Calu3 (cell line): ENCODE data around the gene THSD7B. TPM values are rescaled to one million over a fixed set of nuclear protein-coding genes. Genes with fewer than 3 reads are reported as not detected.

Source experiments
- BruUV-seq: library from RNA; stranded (reverse); fragments of 400-500 nt; replicated peaks from 2 replicates; lab custom pipeline; 2021; lab: Mats Ljungman, UMichigan
- CTCF ChIA-PET: fragments of 300-600 bp; sonication (Branson Sonifier 250); formaldehyde crosslinking; loops from one replicate; lab custom pipeline; 2022; ENCODE audit warnings: antibody characterized with exemption; lab: Charles Lee
- DNase-seq: peaks from one replicate; pipeline ENCODE4 v3.0.0; 2022
- H3K27ac Mint-ChIP-seq: one replicate; pipeline ENCODE4 v1.8.0; 2022; ENCODE audit warnings: mixed read lengths; ENCODE audit not compliant: unreplicated experiment
- H3K27me3 Mint-ChIP-seq: one replicate; pipeline ENCODE4 v1.8.0; 2022; ENCODE audit warnings: mixed read lengths; ENCODE audit not compliant: unreplicated experiment
- H3K36me3 Mint-ChIP-seq: one replicate; pipeline ENCODE4 v1.8.0; 2022; ENCODE audit warnings: mild to moderate bottlenecking, moderate library complexity, mixed read lengths; ENCODE audit not compliant: insufficient read depth, unreplicated experiment
- H3K4me1 Mint-ChIP-seq: one replicate; pipeline ENCODE4 v1.8.0; 2022; ENCODE audit warnings: mild to moderate bottlenecking, low read depth, mixed read lengths; ENCODE audit not compliant: unreplicated experiment
- H3K4me3 Mint-ChIP-seq: one replicate; pipeline ENCODE4 v1.8.0; 2022; ENCODE audit warnings: mild to moderate bottlenecking, low read depth, moderate library complexity, mixed read lengths; ENCODE audit not compliant: unreplicated experiment
- H3K9me3 Mint-ChIP-seq: one replicate; pipeline ENCODE4 v1.8.0; 2022; ENCODE audit warnings: low read depth, mixed read lengths; ENCODE audit not compliant: unreplicated experiment
- intact Hi-C: fragments of 100-400 bp; cut with micrococcal nuclease; formaldehyde crosslinking; loops from one replicate; pipeline ENCODE4 v1.10.0; 2022; ENCODE audit not compliant: unreplicated experiment
- total RNA-seq: library from RNA; stranded (reverse); gene quantifications from 2 replicates; pipeline ENCODE4 v1.2.3, GENCODE V29; 2022
- TF ChIP-seq, protein P1 (sequence below): fragments of 200-600 bp; IDR thresholded peaks from one replicate; pipeline ENCODE4 v1.8.0; 2022; ENCODE audit warnings: antibody characterized with exemption; ENCODE audit not compliant: unreplicated experiment

Gene THSD7B
- total RNA-seq, 1 experiment from 2014 or later: not detected

GRCh38 chr2:136736236-136736635, 29.1 kb upstream of the THSD7B start:
- intact Hi-C loops: loop anchor here (10.0 kb wide), 1 partner anchor 311 kb away; no protein-coding TSS in a partner anchor
- CTCF ChIA-PET: no interaction called here
- DNase-seq: no peak
- no peaks in the 10 kb centered on the region for H3K4me1 Mint-ChIP-seq
- peaks cover 14% of the 10 kb centered on the region for H3K9me3 Mint-ChIP-seq
- TF ChIP-seq, protein P1, sequence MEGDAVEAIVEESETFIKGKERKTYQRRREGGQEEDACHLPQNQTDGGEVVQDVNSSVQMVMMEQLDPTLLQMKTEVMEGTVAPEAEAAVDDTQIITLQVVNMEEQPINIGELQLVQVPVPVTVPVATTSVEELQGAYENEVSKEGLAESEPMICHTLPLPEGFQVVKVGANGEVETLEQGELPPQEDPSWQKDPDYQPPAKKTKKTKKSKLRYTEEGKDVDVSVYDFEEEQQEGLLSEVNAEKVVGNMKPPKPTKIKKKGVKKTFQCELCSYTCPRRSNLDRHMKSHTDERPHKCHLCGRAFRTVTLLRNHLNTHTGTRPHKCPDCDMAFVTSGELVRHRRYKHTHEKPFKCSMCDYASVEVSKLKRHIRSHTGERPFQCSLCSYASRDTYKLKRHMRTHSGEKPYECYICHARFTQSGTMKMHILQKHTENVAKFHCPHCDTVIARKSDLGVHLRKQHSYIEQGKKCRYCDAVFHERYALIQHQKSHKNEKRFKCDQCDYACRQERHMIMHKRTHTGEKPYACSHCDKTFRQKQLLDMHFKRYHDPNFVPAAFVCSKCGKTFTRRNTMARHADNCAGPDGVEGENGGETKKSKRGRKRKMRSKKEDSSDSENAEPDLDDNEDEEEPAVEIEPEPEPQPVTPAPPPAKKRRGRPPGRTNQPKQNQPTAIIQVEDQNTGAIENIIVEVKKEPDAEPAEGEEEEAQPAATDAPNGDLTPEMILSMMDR: no peak
- no peaks in the 10 kb centered on the region for H3K36me3 Mint-ChIP-seq
- H3K27me3 Mint-ChIP-seq: no peaks in the 10 kb centered on the region
- BruUV-seq: no TSS peak
- H3K27ac Mint-ChIP-seq: no peak overlapping the region
- H3K4me3 Mint-ChIP-seq: no peak overlapping the region

- CTCF ChIA-PET: no interaction called here
- H3K27me3 Mint-ChIP-seq: no peaks in the 10 kb centered on the region
- no peaks in the 10 kb centered on the region for H3K36me3 Mint-ChIP-seq
- no peak overlapping the region for H3K4me3 Mint-ChIP-seq
- H3K9me3 Mint-ChIP-seq: peaks cover 7% of the 10 kb centered on the region
- DNase-seq: no peak
- no peak overlapping the region for H3K27ac Mint-ChIP-seq
- intact Hi-C loops: loop anchor here (10.0 kb wide), 1 partner anchor 313 kb away; no protein-coding TSS in a partner anchor
- BruUV-seq: no TSS peak
- TF ChIP-seq, protein P1: no peak
- no peaks in the 10 kb centered on the region for H3K4me1 Mint-ChIP-seq
Measured at GRCh38 chr2:136738044-136738443, 27.3 kb upstream of the THSD7B start.

DNA sequence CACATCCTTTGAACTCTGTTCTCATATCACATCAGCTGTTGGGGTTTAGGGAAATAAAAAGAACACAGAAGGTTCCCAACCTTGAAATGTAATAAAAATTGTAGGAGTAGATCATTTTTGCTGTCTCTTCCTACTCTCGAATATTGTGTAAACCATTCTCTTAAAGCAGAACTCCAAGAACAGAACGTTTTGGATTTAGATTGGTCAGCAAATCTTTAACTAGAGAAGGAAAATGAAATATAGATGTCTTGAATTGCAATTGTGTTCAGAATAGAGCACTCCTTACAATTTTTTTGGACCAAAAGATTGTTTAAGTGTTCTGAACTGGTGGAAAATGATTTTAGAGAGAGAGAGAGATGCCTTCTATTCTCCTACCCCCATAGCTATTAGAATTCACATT, 23.9 kb upstream of the THSD7B start:
- CTCF ChIA-PET: no interaction called here
- Mint-ChIP-seq H3K4me3 (no peak overlapping the region), H3K36me3 (no peaks in the 10 kb centered on the region), H3K4me1 (no peaks in the 10 kb centered on the region), H3K27ac (no peak overlapping the region), H3K9me3 (peaks cover 2% of the 10 kb centered on the region), H3K27me3 (no peaks in the 10 kb centered on the region)
- no peak for DNase-seq
- TF ChIP-seq, protein P1: no peak
- intact Hi-C loops: no loop called here
- no TSS peak for BruUV-seq

DNA sequence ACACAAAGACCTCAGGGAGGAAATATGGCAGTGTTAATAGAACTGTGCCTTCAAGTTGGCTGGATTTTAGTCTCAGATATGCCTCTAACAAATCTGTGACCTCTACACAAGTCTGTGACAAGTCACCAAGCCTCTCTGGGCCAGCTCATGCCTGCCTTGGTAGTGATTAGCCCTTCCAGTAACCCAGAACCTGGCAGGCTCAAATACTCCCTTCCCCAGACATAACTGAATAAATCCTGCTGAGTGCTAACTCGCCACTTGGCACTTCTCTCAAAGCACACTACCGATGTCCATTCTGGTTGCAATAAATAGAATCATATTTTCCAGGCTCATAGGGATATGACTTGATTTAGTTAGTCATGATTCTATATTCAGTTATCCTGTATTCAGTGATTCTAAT, 15.3 kb upstream of the THSD7B start:
- H3K27me3 Mint-ChIP-seq: no peaks in the 10 kb centered on the region
- CTCF ChIA-PET: no interaction called here
- H3K27ac Mint-ChIP-seq: no peak overlapping the region
- no peaks in the 10 kb centered on the region for H3K36me3 Mint-ChIP-seq
- TF ChIP-seq, protein P1: no peak
- no peaks in the 10 kb centered on the region for H3K4me1 Mint-ChIP-seq
- H3K9me3 Mint-ChIP-seq: peaks cover 9% of the 10 kb centered on the region
- BruUV-seq: no TSS peak
- intact Hi-C loops: no loop called here
- H3K4me3 Mint-ChIP-seq: no peak overlapping the region
- no peak for DNase-seq
